Mesenchymal stem cell (in vitro differentiated cells and primary cell): ENCODE results near the gene MTG1.
"Not testable (repeated sequence)": the region's sequence is repeated elsewhere in the genome, so short reads cannot be mapped to it uniquely, and the experiment has no call there.

ENCODE experiments used
- DNase-seq: peaks from one replicate; pipeline ENCODE4 v3.0.0-alpha.2; 2013
- H2AFZ ChIP-seq: one replicate; pipeline ENCODE4 v1.6.1; 2013; ENCODE audit warnings: low read depth, mild to moderate bottlenecking, control low read depth, inconsistent platforms, low read length, moderate library complexity
- H2AK5ac ChIP-seq: 2 replicates; pipeline ENCODE4 v1.6.1; 2013; ENCODE audit warnings: low read length, moderate library complexity, mild to moderate bottlenecking, inconsistent platforms; ENCODE audit not compliant: severe bottlenecking
- H2BK120ac ChIP-seq: one replicate; pipeline ENCODE4 v1.6.1; 2013; ENCODE audit warnings: low read depth, mild to moderate bottlenecking, inconsistent platforms, low read length, moderate library complexity
- H2BK12ac ChIP-seq, 2 experiments: one replicate each; pipeline ENCODE4 v1.6.1; 2013; ENCODE audit warnings: inconsistent platforms in 2 of 2, low read length in 2 of 2, mild to moderate bottlenecking in 2 of 2, moderate library complexity in 2 of 2, control low read depth in 1 of 2
- H2BK15ac ChIP-seq: one replicate; pipeline ENCODE4 v1.6.1; 2013; ENCODE audit warnings: mild to moderate bottlenecking, low read depth, inconsistent platforms; ENCODE audit not compliant: poor library complexity, severe bottlenecking
- H2BK5ac ChIP-seq: 2 replicates; pipeline ENCODE4 v1.6.1; 2013; ENCODE audit warnings: low read depth, mild to moderate bottlenecking, low read length, control low read depth, inconsistent platforms; ENCODE audit not compliant: poor library complexity, severe bottlenecking
- H3K14ac ChIP-seq, 2 experiments: one replicate each; pipeline ENCODE4 v1.6.1; 2013; ENCODE audit warnings: inconsistent platforms in 2 of 2, low read length in 2 of 2, control low read depth in 1 of 2, mild to moderate bottlenecking in 1 of 2, moderate library complexity in 1 of 2
- H3K18ac ChIP-seq, 2 experiments: one replicate each; pipeline ENCODE4 v1.6.1; 2013; ENCODE audit warnings: inconsistent platforms in 2 of 2, low read length in 2 of 2, control low read depth in 1 of 2, low read depth in 1 of 2, mild to moderate bottlenecking in 1 of 2
- H3K23ac ChIP-seq, 2 experiments: one replicate each; pipeline ENCODE4 v1.6.1; 2013; ENCODE audit warnings: inconsistent platforms in 2 of 2, low read length in 2 of 2, mild to moderate bottlenecking in 2 of 2, moderate library complexity in 2 of 2, control low read depth in 1 of 2
- H3K27ac ChIP-seq: 2 replicates; pipeline ENCODE4 v1.5.1; 2013; ENCODE audit warnings: mild to moderate bottlenecking, moderate library complexity, low read length, control low read depth, inconsistent platforms; ENCODE audit not compliant: poor library complexity, severe bottlenecking
- H3K27me3 ChIP-seq, 2 experiments: 2 replicates each; pipeline versions ENCODE4 v1.6.1 to v1.7.0; 2013; ENCODE audit warnings: low read length in 2 of 2, mild to moderate bottlenecking in 2 of 2, moderate library complexity in 2 of 2, control low read depth in 1 of 2, inconsistent platforms in 1 of 2; ENCODE audit not compliant: control insufficient read depth in 1 of 2, insufficient read depth in 1 of 2
- H3K36me3 ChIP-seq, 2 experiments: 2 replicates each; pipeline versions ENCODE4 v1.6.1 to v1.7.0; 2013; ENCODE audit warnings: low read length in 2 of 2, control low read depth in 1 of 2, inconsistent platforms in 1 of 2, low read depth in 1 of 2, mild to moderate bottlenecking in 1 of 2; ENCODE audit not compliant: insufficient read depth in 2 of 2, control insufficient read depth in 1 of 2
- H3K4ac ChIP-seq, 2 experiments: one replicate each; pipeline ENCODE4 v1.6.1; 2013; ENCODE audit warnings: inconsistent platforms in 2 of 2, low read length in 2 of 2, mild to moderate bottlenecking in 2 of 2, moderate library complexity in 2 of 2, control low read depth in 1 of 2, low read depth in 1 of 2
- H3K4me1 ChIP-seq: 2 replicates; pipeline ENCODE4 v1.6.1; 2013; ENCODE audit warnings: low read depth, low read length, control low read depth; ENCODE audit not compliant: control insufficient read depth, insufficient read depth
- H3K4me2 ChIP-seq: 2 replicates; pipeline ENCODE4 v1.6.1; 2013; ENCODE audit warnings: low read length, mild to moderate bottlenecking, inconsistent platforms; ENCODE audit not compliant: poor library complexity, severe bottlenecking
- H3K4me3 ChIP-seq, 2 experiments: 2 replicates each; pipeline versions ENCODE4 v1.5.1 to v1.7.0; 2013; ENCODE audit warnings: low read length in 2 of 2, mild to moderate bottlenecking in 2 of 2, control low read depth in 1 of 2, low read depth in 1 of 2; ENCODE audit not compliant: insufficient read depth in 1 of 2
- H3K79me1 ChIP-seq: replicated peaks from 2 replicates; pipeline ENCODE4 v1.6.1; 2013; ENCODE audit warnings: mild to moderate bottlenecking, control low read depth, low read length, inconsistent platforms; ENCODE audit not compliant: poor library complexity, severe bottlenecking
- H3K9ac ChIP-seq: 2 replicates; pipeline ENCODE4 v1.7.0; 2013; ENCODE audit warnings: mild to moderate bottlenecking, low read length, moderate library complexity
- H3K9me3 ChIP-seq: 2 replicates; pipeline ENCODE4 v1.7.0; 2013; ENCODE audit warnings: mild to moderate bottlenecking, low read length; ENCODE audit not compliant: control insufficient read depth
- H4K8ac ChIP-seq: one replicate; pipeline ENCODE4 v1.6.1; 2013; ENCODE audit warnings: inconsistent platforms, mild to moderate bottlenecking, low read length, moderate library complexity
- H4K91ac ChIP-seq: one replicate; pipeline ENCODE4 v1.6.1; 2013; ENCODE audit warnings: mild to moderate bottlenecking, low read length, inconsistent platforms
- WGBS: methylation state at CpG from one replicate; pipeline ENCODE4 v1.1.7; 2013; ENCODE audit warnings: mixed read lengths; 5-methylcytosine and 5-hydroxymethylcytosine counted together

MTG1 gene

GRCh38 chr10:133373174-133374090, 20.5 kb upstream of the MTG1 start, which contains the start of gene ECHS1:
ECHS1 (minus strand) TSS chr10:133373354; CDS start chr10:133373333, 21 bp downstream.
- Histone ChIP-seq H4K8ac (peak within 1 kb of the TSS; percentile 88), H3K18ac (peak within 1 kb of the TSS; percentile 85 to 92), H3K27ac (no peak within 1 kb of the TSS), H4K91ac (peak within 1 kb of the TSS; percentile 83), H3K27me3 (no peaks in the 10 kb centered on the region), H2BK15ac (peak within 1 kb of the TSS; percentile 76), H3K4me1 (peaks cover 23% of the 10 kb centered on the region), H3K36me3 (peaks cover 26 to 33% of the 10 kb centered on the region in 2 experiments), H2BK12ac (peak within 1 kb of the TSS in 1 of 2 experiments; percentile 75), H3K4me3 (peak within 1 kb of the TSS; percentile 83 to 98), H2BK5ac (no peak within 1 kb of the TSS), H3K4me2 (peak within 1 kb of the TSS; percentile 68), H3K79me1 (peaks cover 25% of the 10 kb centered on the region), H2AFZ (peak within 1 kb of the TSS; percentile 91), H3K9me3 (no peaks in the 10 kb centered on the region), H3K14ac (peak within 1 kb of the TSS in 1 of 2 experiments; percentile 94), H2BK120ac (peak within 1 kb of the TSS; percentile 91), H3K4ac (peak within 1 kb of the TSS in 1 of 2 experiments; percentile 65), H2AK5ac (no peak within 1 kb of the TSS), H3K23ac (peak within 1 kb of the TSS in 1 of 2 experiments; percentile 57), H3K9ac (peak within 1 kb of the TSS; percentile 82)
- 10% methylated on average over 44 of the region's 89 CpGs for whole genome bisulfite sequencing
- peak; percentile 92 for DNase-seq

- H3K4me3 ChIP-seq, result no peak overlapping the region
- peaks cover 5 to 12% of the 10 kb centered on the region in 2 experiments for H3K36me3 ChIP-seq
- no peak overlapping the region for H3K18ac ChIP-seq
- H3K23ac ChIP-seq, result no peak overlapping the region
- H3K27me3 ChIP-seq, result no peaks in the 10 kb centered on the region
- H3K79me1 ChIP-seq, result peaks cover 20% of the 10 kb centered on the region
- H3K4me2 ChIP-seq, result no peak overlapping the region
- no peak overlapping the region for H2BK15ac ChIP-seq
- H3K9me3 ChIP-seq, result no peaks in the 10 kb centered on the region
- no peak overlapping the region for H2BK5ac ChIP-seq
- no peak overlapping the region for H2BK12ac ChIP-seq
- no peak overlapping the region for H3K4ac ChIP-seq
- no peak overlapping the region for H2AFZ ChIP-seq
- H3K9ac ChIP-seq, result no peak overlapping the region
- no peak overlapping the region for H3K14ac ChIP-seq
- WGBS, result 83% methylated on average over 11 of the region's 12 CpGs
- no peak overlapping the region for H4K8ac ChIP-seq
- no peak for DNase-seq
- no peak overlapping the region for H2BK120ac ChIP-seq
- no peak overlapping the region for H2AK5ac ChIP-seq
- no peak overlapping the region for H3K27ac ChIP-seq
- peak overlapping the region; percentile 22 for H4K91ac ChIP-seq
- peaks cover 32% of the 10 kb centered on the region for H3K4me1 ChIP-seq
Observed at GRCh38 chr10:133375357-133376115, 18.4 kb upstream of the MTG1 start.

GRCh38 chr10:133376183-133376582, 17.8 kb upstream of the MTG1 start:
- H3K18ac ChIP-seq, H4K8ac ChIP-seq, H3K23ac ChIP-seq, H2AFZ ChIP-seq, H2BK12ac ChIP-seq, H3K4me2 ChIP-seq, H3K27me3 ChIP-seq, H3K14ac ChIP-seq, H3K9me3 ChIP-seq, H2BK5ac ChIP-seq, H2BK120ac ChIP-seq, H2AK5ac ChIP-seq, H3K27ac ChIP-seq, H3K4ac ChIP-seq, DNase-seq, H3K4me3 ChIP-seq, H4K91ac ChIP-seq, H2BK15ac ChIP-seq, H3K9ac ChIP-seq: not testable (repeated sequence)
- Histone ChIP-seq H3K4me1 (peaks cover 36% of the 10 kb centered on the region), H3K36me3 (peaks cover 4 to 11% of the 10 kb centered on the region in 2 experiments), H3K79me1 (peaks cover 20% of the 10 kb centered on the region)
- WGBS, result 94% methylated on average over 5 of the region's 5 CpGs
